ENCODE results near the gene C1orf87. TPM values are rescaled to one million over a fixed set of nuclear protein-coding genes. Genes with fewer than 3 reads are reported as not detected.

Gene C1orf87
- total and polyA plus RNA-seq, 2 donors (not counting 3 experiments of a cell fraction or from before 2014, with no cell fraction given): not detected

- ChIA-PET CTCF (no interaction called here), POLR2A (no interaction called here)
- intact Hi-C loops (cut with micrococcal nuclease): no loop called here
- Histone ChIP-seq H3K79me2 (ENCODE audit: control insufficient read depth, insufficient read depth, low read length) (no peaks in the 10 kb centered on the region), H3K27me3 (ENCODE audit: control insufficient read depth in 2 of 2, insufficient read depth in 2 of 2, low read length in 2 of 2) (no peaks in the 10 kb centered on the region), H3K4me2 (ENCODE audit: insufficient read depth, low read length) (no peak overlapping the region), H3K9me3 (replicated peaks; ENCODE audit: control insufficient read depth, insufficient read depth, low read length) (no peaks in the 10 kb centered on the region), H3K4me3 (replicated peaks in 1 of 3; ENCODE audit: insufficient read depth in 1 of 3, low read depth in 1 of 3, low read length in 3 of 3) (no peak overlapping the region), H3K36me3 (ENCODE audit: control insufficient read depth in 2 of 2, extremely low read depth in 1 of 2, insufficient read depth in 2 of 2, low read length in 2 of 2) (no peaks in the 10 kb centered on the region), H4K20me1 (replicated peaks; ENCODE audit: control insufficient read depth, extremely low read depth, insufficient read depth, low read length) (no peaks in the 10 kb centered on the region), H3K27ac (ENCODE audit: insufficient read depth, low read depth, low read length) (no peak overlapping the region), H3K4me1 (ENCODE audit: control insufficient read depth, extremely low read depth, insufficient read depth, low read length) (no peaks in the 10 kb centered on the region), H3K9ac (replicated peaks; ENCODE audit: extremely low read depth, insufficient read depth, low read length) (no peak overlapping the region), H2AFZ (ENCODE audit: low read depth, low read length) (no peak overlapping the region), H3K9me1 (replicated peaks; ENCODE audit: control insufficient read depth, extremely low read depth, insufficient read depth, low read length) (no peaks in the 10 kb centered on the region)
- dilution Hi-C loops (cut with MboI; ENCODE audit: extremely low pct_ligation_motif_present, low sequenced_read_pairs): no loop called here
- TF ChIP-seq GATA2 (IDR thresholded peaks at IDR 0.05; ENCODE audit: insufficient read depth, insufficient read length, low read depth, low read length): no peak
- no peak for TF ChIP-seq EZH2 (IDR thresholded peaks at IDR 0.05; ENCODE audit: borderline replicate concordance, low read depth, low read length, severe bottlenecking)
- TF ChIP-seq JUN (IDR thresholded peaks at IDR 0.05; ENCODE audit: borderline replicate concordance, insufficient read depth, insufficient read length, low read depth): no peak
- no peak for TF ChIP-seq MYC (IDR thresholded peaks at IDR 0.05; ENCODE audit: low read depth, low read length)
- TF ChIP-seq POLR2A (IDR thresholded peaks at IDR 0.05; ENCODE audit: low read depth, low read length): no peak
- TF ChIP-seq CTCF (IDR thresholded peaks at IDR 0.05; ENCODE audit: extremely low read depth in 1 of 2, insufficient read depth in 1 of 2, low read depth in 1 of 2, low read length in 2 of 2): no peak
- no peak for TF ChIP-seq POLR2AphosphoS5 (IDR thresholded peaks at IDR 0.05; ENCODE audit: insufficient read depth, low read depth, low read length)
- no peak for TF ChIP-seq FOS (IDR thresholded peaks at IDR 0.05; ENCODE audit: borderline replicate concordance, insufficient read depth, low read length)
- no peak for TF ChIP-seq MAX (IDR thresholded peaks at IDR 0.05; ENCODE audit: insufficient read depth, insufficient read length)
- no TSS peak for BruUV-seq (replicated peaks)
- FAIRE-seq: no peak
- DNase-seq (ENCODE audit: low read depth, low spot score): no peak
Measured at GRCh38 chr1:60031146-60031545, 42.4 kb downstream of the C1orf87 start.

Measured in endothelial cell of umbilical vein (primary cell).